ENCODE results near the gene MRNIP.

Gene MRNIP

DNA sequence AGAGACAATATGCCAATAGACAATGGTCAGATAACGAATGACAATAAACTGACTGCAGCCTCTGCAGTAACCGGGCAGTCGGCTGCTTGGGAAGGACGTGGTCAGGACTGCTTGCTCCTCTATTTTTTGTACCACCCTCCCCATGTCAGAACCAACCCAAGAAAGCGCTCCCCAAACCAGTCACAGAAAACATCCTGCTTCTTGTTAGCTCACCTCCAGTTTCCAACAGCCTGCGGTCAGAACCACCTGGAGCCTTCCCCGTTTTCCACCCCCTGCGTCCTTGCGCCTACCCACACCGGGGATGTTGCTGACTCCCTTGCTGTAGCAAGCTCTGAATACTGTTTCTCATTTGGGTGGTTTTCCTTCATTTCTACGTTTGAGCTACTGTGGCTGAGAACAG, 1.7 kb upstream of the MRNIP start:
- H3K36me3 ChIP-seq (ENCODE audit: control insufficient read depth in 4 of 4, insufficient read depth in 4 of 4, low read length in 3 of 4) = peaks cover 5 to 33% (median 23%) of the 10 kb centered on the region in 4 experiments
- POLR2A ChIA-PET = no interaction called here
- CTCF ChIA-PET = interaction anchor here (1.0 to 1.8 kb wide), 3 partner anchors 10 to 62 kb away, joined by 3 read pairs; no protein-coding TSS in a partner anchor
- no peaks in the 10 kb centered on the region for H3K9me3 ChIP-seq (ENCODE audit: control extremely low read depth in 1 of 5, control insufficient read depth in 4 of 5, insufficient read depth in 2 of 5, low read depth in 1 of 5, low read length in 4 of 5)
- H3K27me3 ChIP-seq (replicated peaks in 2 of 5; ENCODE audit: control insufficient read depth in 4 of 5, insufficient read depth in 5 of 5, low read length in 4 of 5) = no peaks in the 10 kb centered on the region
- H3K4me1 ChIP-seq (ENCODE audit: control extremely low read depth in 1 of 4, control insufficient read depth in 4 of 4, insufficient read depth in 4 of 4, low read length in 3 of 4) = peaks cover 3 to 16% (median 10%) of the 10 kb centered on the region in 4 experiments
- no peak overlapping the region for H3K27ac ChIP-seq (ENCODE audit: insufficient read depth in 1 of 2, low read depth in 1 of 2, low read length in 2 of 2, poor library complexity in 1 of 2, severe bottlenecking in 2 of 2)
- H3K4me3 ChIP-seq (ENCODE audit: control insufficient read depth in 1 of 7, extremely low read depth in 1 of 7, insufficient read depth in 4 of 7, low read depth in 2 of 7, low read length in 6 of 7) = no peak overlapping the region
- 95% methylated on average over 10 of the region's 11 CpGs for WGBS (ENCODE audit: insufficient coverage)
- no peak for DNase-seq

DNA sequence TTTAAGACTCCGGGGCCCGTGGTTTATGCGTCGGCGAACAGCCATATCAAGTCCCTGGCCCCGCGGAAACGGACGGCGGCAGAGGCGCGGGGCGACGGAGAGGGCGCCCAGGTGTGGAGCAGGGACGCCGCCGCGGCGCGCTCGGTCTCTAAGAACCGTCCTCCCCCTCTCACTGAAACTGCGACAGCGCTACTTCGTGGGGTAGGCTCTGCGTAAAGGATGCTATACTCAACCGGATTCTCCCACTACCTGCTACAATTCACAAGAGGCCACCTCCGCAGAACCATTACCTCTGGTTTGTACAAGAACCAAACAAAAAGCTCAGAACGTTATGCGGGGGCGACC, 404 bp downstream of the MRNIP start:
- Histone ChIP-seq H3K27me3 (replicated peaks in 2 of 5; ENCODE audit: control insufficient read depth in 4 of 5, insufficient read depth in 5 of 5, low read length in 4 of 5) (no peaks in the 10 kb centered on the region), H3K36me3 (ENCODE audit: control insufficient read depth in 4 of 4, insufficient read depth in 4 of 4, low read length in 3 of 4) (peaks cover 0 to 15% (median 11%) of the 10 kb centered on the region in 4 experiments), H3K9me3 (ENCODE audit: control extremely low read depth in 1 of 5, control insufficient read depth in 4 of 5, insufficient read depth in 2 of 5, low read depth in 1 of 5, low read length in 4 of 5) (no peaks in the 10 kb centered on the region), H3K27ac (ENCODE audit: insufficient read depth in 1 of 2, low read depth in 1 of 2, low read length in 2 of 2, poor library complexity in 1 of 2, severe bottlenecking in 2 of 2) (peak overlapping the region in 1 of 2 experiments; percentile 68), H3K4me3 (ENCODE audit: control insufficient read depth in 1 of 7, extremely low read depth in 1 of 7, insufficient read depth in 4 of 7, low read depth in 2 of 7, low read length in 6 of 7) (peak overlapping the region; percentile 87 to 98 (median 95)), H3K4me1 (ENCODE audit: control extremely low read depth in 1 of 4, control insufficient read depth in 4 of 4, insufficient read depth in 4 of 4, low read length in 3 of 4) (peaks cover 3 to 16% (median 10%) of the 10 kb centered on the region in 4 experiments)
- 0% methylated on average over 18 of the region's 32 CpGs for WGBS (ENCODE audit: insufficient coverage)
- CTCF ChIA-PET = no interaction called here
- DNase-seq = peak in 2 of 3 donors; percentile 29 to 37
- POLR2A ChIA-PET = interaction anchor here (0.8 to 1.2 kb wide), 2 partner anchors 25 to 26 kb away, joined by 3 read pairs; no protein-coding TSS in a partner anchor

DNA sequence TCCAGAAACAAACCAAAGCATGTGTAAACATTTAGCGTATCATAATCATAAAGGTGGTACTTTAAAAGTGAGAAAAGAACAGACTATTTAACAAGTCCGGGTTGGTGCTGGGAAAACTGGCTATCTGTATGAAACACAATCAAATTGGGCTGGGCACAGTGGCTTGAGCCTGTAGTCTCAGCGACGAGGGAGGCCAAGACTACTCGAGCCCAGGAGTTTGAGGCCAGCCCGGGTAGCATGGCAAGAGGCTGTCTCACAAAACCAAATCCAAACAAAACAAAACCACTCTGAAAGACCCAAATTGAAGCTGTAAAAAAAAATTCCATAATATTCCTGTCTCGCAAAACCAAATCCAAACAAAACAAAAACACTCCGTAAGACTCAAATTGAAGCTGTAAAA, 4.3 kb downstream of the MRNIP start:
- H3K36me3 ChIP-seq (ENCODE audit: control insufficient read depth in 4 of 4, insufficient read depth in 4 of 4, low read length in 3 of 4) = peaks cover 15 to 33% (median 31%) of the 10 kb centered on the region in 4 experiments
- H3K27ac ChIP-seq (ENCODE audit: insufficient read depth in 1 of 2, low read depth in 1 of 2, low read length in 2 of 2, poor library complexity in 1 of 2, severe bottlenecking in 2 of 2) = no peak overlapping the region
- POLR2A ChIA-PET = no interaction called here
- no peaks in the 10 kb centered on the region for H3K9me3 ChIP-seq (ENCODE audit: control extremely low read depth in 1 of 5, control insufficient read depth in 4 of 5, insufficient read depth in 2 of 5, low read depth in 1 of 5, low read length in 4 of 5)
- H3K4me1 ChIP-seq (ENCODE audit: control extremely low read depth in 1 of 4, control insufficient read depth in 4 of 4, insufficient read depth in 4 of 4, low read length in 3 of 4) = peaks cover 3 to 14% (median 7%) of the 10 kb centered on the region in 4 experiments
- no peak for DNase-seq
- 100% methylated on average over 6 of the region's 8 CpGs for WGBS (ENCODE audit: insufficient coverage)
- CTCF ChIA-PET = interaction anchor here (0.9 to 1.6 kb wide), 2 partner anchors 10 to 52 kb away, joined by 3 to 4 read pairs; no protein-coding TSS in a partner anchor
- no peak overlapping the region for H3K4me3 ChIP-seq (ENCODE audit: control insufficient read depth in 1 of 7, extremely low read depth in 1 of 7, insufficient read depth in 4 of 7, low read depth in 2 of 7, low read length in 6 of 7)
- H3K27me3 ChIP-seq (replicated peaks in 2 of 5; ENCODE audit: control insufficient read depth in 4 of 5, insufficient read depth in 5 of 5, low read length in 4 of 5) = no peaks in the 10 kb centered on the region

DNA sequence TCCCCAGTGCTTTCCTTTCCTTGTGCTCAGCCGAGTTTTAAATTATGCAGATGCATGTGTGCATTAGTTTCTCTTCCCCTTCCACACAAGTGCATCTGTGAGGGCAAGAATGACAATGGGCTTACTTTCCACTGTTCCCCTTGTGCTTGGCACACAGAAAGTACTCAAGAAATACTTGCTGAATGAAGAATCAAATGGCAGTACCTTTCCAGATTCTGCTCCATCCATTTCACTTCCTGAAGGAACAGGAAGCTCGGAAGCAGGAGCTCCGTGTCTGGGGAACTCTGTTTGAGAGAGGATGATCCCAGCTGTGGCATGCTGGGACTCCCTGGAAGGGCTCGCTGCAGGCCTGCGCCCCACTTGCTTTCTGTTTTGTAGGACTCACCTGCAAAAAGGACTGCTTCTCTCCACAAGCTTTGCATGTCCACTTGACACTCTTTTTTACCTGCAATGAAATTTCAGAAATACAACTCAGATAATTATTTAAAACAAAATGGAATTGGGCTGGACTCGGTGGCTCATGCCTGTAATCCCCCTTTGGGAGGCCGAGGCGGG, 5.5 kb downstream of the MRNIP start:
- Histone ChIP-seq H3K9me3 (ENCODE audit: control extremely low read depth in 1 of 5, control insufficient read depth in 4 of 5, insufficient read depth in 2 of 5, low read depth in 1 of 5, low read length in 4 of 5) (no peaks in the 10 kb centered on the region), H3K27me3 (replicated peaks in 2 of 5; ENCODE audit: control insufficient read depth in 4 of 5, insufficient read depth in 5 of 5, low read length in 4 of 5) (no peaks in the 10 kb centered on the region), H3K27ac (ENCODE audit: insufficient read depth in 1 of 2, low read depth in 1 of 2, low read length in 2 of 2, poor library complexity in 1 of 2, severe bottlenecking in 2 of 2) (no peak overlapping the region), H3K4me3 (ENCODE audit: control insufficient read depth in 1 of 7, extremely low read depth in 1 of 7, insufficient read depth in 4 of 7, low read depth in 2 of 7, low read length in 6 of 7) (no peak overlapping the region), H3K4me1 (ENCODE audit: control extremely low read depth in 1 of 4, control insufficient read depth in 4 of 4, insufficient read depth in 4 of 4, low read length in 3 of 4) (peaks cover 0 to 6% (median 4%) of the 10 kb centered on the region in 4 experiments), H3K36me3 (ENCODE audit: control insufficient read depth in 4 of 4, insufficient read depth in 4 of 4, low read length in 3 of 4) (peaks cover 15 to 40% (median 39%) of the 10 kb centered on the region in 4 experiments)
- CTCF ChIA-PET = interaction anchor here (1.0 to 1.6 kb wide), 2 partner anchors 9 to 20 kb away, joined by 3 to 4 read pairs; no protein-coding TSS in a partner anchor
- POLR2A ChIA-PET = no interaction called here
- DNase-seq = no peak
- 88% methylated on average over 4 of the region's 8 CpGs for WGBS (ENCODE audit: insufficient coverage)

DNA sequence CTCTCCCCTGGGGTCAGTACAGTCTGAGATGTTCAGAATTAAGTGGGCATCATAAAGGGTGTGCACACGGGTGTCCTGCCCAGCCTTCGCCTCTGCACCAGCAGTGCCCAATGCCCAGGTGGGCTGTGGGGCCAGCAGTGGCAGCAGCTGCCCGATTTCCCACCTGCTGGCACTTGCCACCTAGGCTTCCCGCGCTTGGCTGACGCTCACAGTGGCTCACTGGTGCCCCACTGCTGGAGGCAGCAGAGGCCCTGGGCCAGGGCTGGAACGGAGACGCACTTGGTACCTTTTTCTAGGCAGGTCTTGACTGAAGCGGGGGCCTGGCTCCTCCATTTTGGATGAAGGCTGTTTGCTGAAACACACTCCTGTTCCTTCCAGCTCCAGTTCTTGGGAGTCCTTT, 17.0 kb downstream of the MRNIP start:
- Histone ChIP-seq H3K4me3 (ENCODE audit: control insufficient read depth in 1 of 7, extremely low read depth in 1 of 7, insufficient read depth in 4 of 7, low read depth in 2 of 7, low read length in 6 of 7) (no peak overlapping the region), H3K27me3 (replicated peaks in 2 of 5; ENCODE audit: control insufficient read depth in 4 of 5, insufficient read depth in 5 of 5, low read length in 4 of 5) (no peaks in the 10 kb centered on the region), H3K36me3 (ENCODE audit: control insufficient read depth in 4 of 4, insufficient read depth in 4 of 4, low read length in 3 of 4) (peaks cover 13 to 74% (median 41%) of the 10 kb centered on the region in 4 experiments), H3K27ac (ENCODE audit: insufficient read depth in 1 of 2, low read depth in 1 of 2, low read length in 2 of 2, poor library complexity in 1 of 2, severe bottlenecking in 2 of 2) (no peak overlapping the region), H3K4me1 (ENCODE audit: control extremely low read depth in 1 of 4, control insufficient read depth in 4 of 4, insufficient read depth in 4 of 4, low read length in 3 of 4) (no peaks in the 10 kb centered on the region), H3K9me3 (ENCODE audit: control extremely low read depth in 1 of 5, control insufficient read depth in 4 of 5, insufficient read depth in 2 of 5, low read depth in 1 of 5, low read length in 4 of 5) (peaks cover 0 to 8% (median 7%) of the 10 kb centered on the region in 5 experiments)
- POLR2A ChIA-PET = interaction anchor here (0.6 kb wide), 1 partner anchor 80 kb away, joined by 4 read pairs; no protein-coding TSS in a partner anchor
- CTCF ChIA-PET = interaction anchor here (1.3 kb wide), 1 partner anchor 40 kb away, joined by 7 read pairs; no protein-coding TSS in a partner anchor
- WGBS (ENCODE audit: insufficient coverage) = 99% methylated on average over 7 of the region's 9 CpGs
- no peak for DNase-seq

DNA sequence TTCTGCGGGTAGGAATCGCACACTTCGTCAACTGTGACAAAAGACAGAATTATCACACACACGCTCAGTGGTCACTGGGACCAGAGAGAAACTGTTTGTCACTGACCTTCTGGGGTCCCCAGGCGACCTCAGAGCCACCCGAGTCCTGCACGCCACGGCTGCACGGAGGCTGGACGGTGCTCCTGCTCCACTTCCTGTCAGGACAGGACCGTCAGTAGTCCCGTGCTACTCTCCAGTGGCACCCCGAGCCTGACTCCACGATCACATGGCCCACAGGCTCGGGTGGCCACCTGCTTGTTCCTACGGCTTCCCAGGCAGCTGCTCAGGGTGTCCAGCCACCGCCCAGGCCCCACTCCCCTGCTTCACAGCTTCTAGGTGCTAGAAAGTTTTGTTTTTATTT, 17.9 kb downstream of the MRNIP start:
- ChIA-PET POLR2A (no interaction called here), CTCF (interaction anchor here (1.3 kb wide), 1 partner anchor 39 kb away, joined by 7 read pairs; no protein-coding TSS in a partner anchor)
- H3K4me1 ChIP-seq (ENCODE audit: control extremely low read depth in 1 of 4, control insufficient read depth in 4 of 4, insufficient read depth in 4 of 4, low read length in 3 of 4) = peaks cover 0 to 2% (median 0%) of the 10 kb centered on the region in 4 experiments
- peaks cover 0 to 6% (median 4%) of the 10 kb centered on the region in 5 experiments for H3K9me3 ChIP-seq (ENCODE audit: control extremely low read depth in 1 of 5, control insufficient read depth in 4 of 5, insufficient read depth in 2 of 5, low read depth in 1 of 5, low read length in 4 of 5)
- DNase-seq = no peak
- H3K36me3 ChIP-seq (ENCODE audit: control insufficient read depth in 4 of 4, insufficient read depth in 4 of 4, low read length in 3 of 4) = peaks cover 13 to 74% (median 43%) of the 10 kb centered on the region in 4 experiments
- H3K27ac ChIP-seq (ENCODE audit: insufficient read depth in 1 of 2, low read depth in 1 of 2, low read length in 2 of 2, poor library complexity in 1 of 2, severe bottlenecking in 2 of 2) = no peak overlapping the region
- 97% methylated on average over 16 of the region's 17 CpGs for WGBS (ENCODE audit: insufficient coverage)
- H3K27me3 ChIP-seq (replicated peaks in 2 of 5; ENCODE audit: control insufficient read depth in 4 of 5, insufficient read depth in 5 of 5, low read length in 4 of 5) = no peaks in the 10 kb centered on the region
- H3K4me3 ChIP-seq (ENCODE audit: control insufficient read depth in 1 of 7, extremely low read depth in 1 of 7, insufficient read depth in 4 of 7, low read depth in 2 of 7, low read length in 6 of 7) = no peak overlapping the region

DNA sequence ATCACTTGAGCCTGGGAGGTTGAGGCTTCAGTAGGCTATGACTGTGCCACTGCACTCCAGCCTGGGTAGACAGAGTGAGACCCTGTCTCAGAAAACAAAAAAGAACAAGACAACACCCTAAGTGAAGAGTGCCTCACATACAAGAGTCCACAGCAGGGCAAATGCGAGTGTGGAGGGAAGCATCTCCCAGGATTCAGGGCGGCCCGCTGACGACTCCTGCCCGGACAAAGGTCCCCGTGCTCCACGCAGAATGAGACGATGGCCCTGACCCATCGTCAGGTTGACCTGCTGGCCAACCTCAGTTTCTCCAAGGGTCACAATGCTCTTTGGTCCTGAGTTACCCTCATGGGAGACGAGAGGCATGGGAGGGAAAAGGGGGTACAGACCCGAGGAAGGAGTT, 18.3 kb downstream of the MRNIP start:
- ChIA-PET POLR2A (no interaction called here), CTCF (interaction anchor here (0.8 kb wide), 1 partner anchor 9 kb away, joined by 3 read pairs; no protein-coding TSS in a partner anchor)
- H3K4me1 ChIP-seq (ENCODE audit: control extremely low read depth in 1 of 4, control insufficient read depth in 4 of 4, insufficient read depth in 4 of 4, low read length in 3 of 4) = peaks cover 0 to 2% (median 0%) of the 10 kb centered on the region in 4 experiments
- H3K4me3 ChIP-seq (ENCODE audit: control insufficient read depth in 1 of 7, extremely low read depth in 1 of 7, insufficient read depth in 4 of 7, low read depth in 2 of 7, low read length in 6 of 7) = no peak overlapping the region
- H3K36me3 ChIP-seq (ENCODE audit: control insufficient read depth in 4 of 4, insufficient read depth in 4 of 4, low read length in 3 of 4) = peaks cover 13 to 74% (median 40%) of the 10 kb centered on the region in 4 experiments
- DNase-seq = no peak
- 98% methylated on average over 11 of the region's 11 CpGs for WGBS (ENCODE audit: insufficient coverage)
- H3K27ac ChIP-seq (ENCODE audit: insufficient read depth in 1 of 2, low read depth in 1 of 2, low read length in 2 of 2, poor library complexity in 1 of 2, severe bottlenecking in 2 of 2) = no peak overlapping the region
- H3K9me3 ChIP-seq (ENCODE audit: control extremely low read depth in 1 of 5, control insufficient read depth in 4 of 5, insufficient read depth in 2 of 5, low read depth in 1 of 5, low read length in 4 of 5) = peaks cover 0 to 5% (median 2%) of the 10 kb centered on the region in 5 experiments
- H3K27me3 ChIP-seq (replicated peaks in 2 of 5; ENCODE audit: control insufficient read depth in 4 of 5, insufficient read depth in 5 of 5, low read length in 4 of 5) = no peaks in the 10 kb centered on the region
